Hepatic stellate cell (primary cell): ENCODE data around the gene MRPL43.

Source experiments
- DNase-seq: peaks from one replicate; pipeline ENCODE4 v3.0.0; 2011; ENCODE audit warnings: low spot score

MRPL43 gene

GRCh38 chr10:101002456-101002855 lies 15.2 kb upstream of the MRPL43 start:
- no peak for DNase-seq

GRCh38 chr10:101001659-101002035 lies 14.3 kb upstream of the MRPL43 start:
- DNase-seq: no peak

GRCh38 chr10:101000915-101001658 lies 13.8 kb upstream of the MRPL43 start:
- DNase-seq: peak; percentile 96

- peak; percentile 59 for DNase-seq
Observed at GRCh38 chr10:101000127-101000914, 13.0 kb upstream of the MRPL43 start.

GRCh38 chr10:100999742-101000126 lies 12.4 kb upstream of the MRPL43 start, which contains the start of gene LZTS2:
Gene LZTS2 (plus strand): TSS chr10:100999808. CDS start chr10:101002539, 2,731 bp downstream.
- DNase-seq: no peak

GRCh38 chr10:100998991-100999741 lies 11.9 kb upstream of the MRPL43 start:
- peak; percentile 88 for DNase-seq

GRCh38 chr10:100998183-100998990 lies 11.1 kb upstream of the MRPL43 start:
- DNase-seq: peak; percentile 99

GRCh38 chr10:100997360-100998182 lies 10.3 kb upstream of the MRPL43 start:
- peak; percentile 94 for DNase-seq

GRCh38 chr10:100996678-100997359 lies 9.5 kb upstream of the MRPL43 start:
- peak; percentile 36 for DNase-seq

- DNase-seq: no peak
Observed at GRCh38 chr10:100995181-100995580, 7.9 kb upstream of the MRPL43 start.

GRCh38 chr10:100993986-100994708 lies 6.8 kb upstream of the MRPL43 start:
- no peak for DNase-seq

- DNase-seq: no peak
Observed at GRCh38 chr10:100989088-100989487, 1.8 kb upstream of the MRPL43 start.

GRCh38 chr10:100988166-100988565 lies 869 bp upstream of the MRPL43 start:
- no peak for DNase-seq

GRCh38 chr10:100987685-100988049 lies 370 bp upstream of the MRPL43 start:
- no peak for DNase-seq

GRCh38 chr10:100986623-100986951 lies 710 bp downstream of the MRPL43 start:
- no peak for DNase-seq

GRCh38 chr10:100985336-100985735 lies 2.0 kb downstream of the MRPL43 start:
- DNase-seq: no peak

GRCh38 chr10:100984672-100985177 lies 2.6 kb downstream of the MRPL43 start:
- DNase-seq: no peak

- no peak for DNase-seq
Observed at GRCh38 chr10:100983868-100984671, 3.2 kb downstream of the MRPL43 start.
